Measurements from ENCODE around the gene GPC4. TPM values are rescaled to one million over a fixed set of nuclear protein-coding genes. Genes with fewer than 3 reads are reported as not detected.
A peak's percentile ranks its signal among the peaks of the same experiment; 100 is the strongest.

The GPC4 gene
- total and polyA plus RNA-seq, 4 donors: 12.5 to 32.7 (median 21.9) TPM

DNA sequence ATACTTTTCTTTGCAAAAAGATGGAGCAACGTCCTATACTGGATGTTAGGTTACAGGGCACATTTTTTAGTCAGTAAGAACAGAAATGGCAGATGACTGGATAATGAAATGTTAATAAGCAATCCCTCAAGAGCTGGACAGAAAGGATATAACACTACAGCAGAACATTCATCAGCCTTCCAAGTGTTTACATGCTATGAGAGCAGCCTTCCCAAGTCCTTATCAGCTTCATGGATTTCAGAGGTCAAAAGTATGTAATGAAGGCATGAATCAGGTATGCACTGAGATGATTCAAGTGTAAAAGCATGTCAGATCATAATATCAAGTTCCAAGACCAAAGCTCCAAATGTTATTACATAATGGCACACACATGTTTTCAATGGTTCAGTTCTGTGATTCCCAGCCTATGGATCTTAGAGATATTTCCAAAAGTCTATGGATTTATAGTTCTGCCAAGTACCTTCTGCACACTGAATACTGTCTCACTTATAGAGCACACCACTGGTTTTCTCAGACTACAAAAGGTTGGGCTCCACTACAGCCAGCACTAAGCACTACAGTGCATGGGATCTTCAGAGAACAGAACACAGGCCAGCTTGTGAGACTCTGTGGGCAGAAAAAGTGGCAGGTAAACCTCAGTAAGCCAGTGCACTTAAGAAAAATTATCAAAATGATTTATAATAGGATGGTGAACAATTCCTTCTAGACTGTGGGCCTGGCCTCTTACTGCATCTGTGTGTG lies 49.2 kb downstream of the GPC4 start:
- DNase-seq (no peak), ATAC-seq (ENCODE audit: low FRiP score) (no peak)
- Histone ChIP-seq H3K9me3 (ENCODE audit: control insufficient read depth, low read length) (no peaks in the 10 kb centered on the region), H3K27me3 (ENCODE audit: control insufficient read depth in 1 of 2, insufficient read depth in 2 of 2, low read length in 1 of 2) (no peaks in the 10 kb centered on the region), H3K4me3 (ENCODE audit: low read length in 2 of 2) (no peak overlapping the region), H3K27ac (ENCODE audit: low read depth in 1 of 2, low read length in 2 of 2) (no peak overlapping the region), H3K36me3 (ENCODE audit: control insufficient read depth in 1 of 2, insufficient read depth in 2 of 2, low read length in 1 of 2) (no peaks in the 10 kb centered on the region), H3K4me1 (ENCODE audit: control insufficient read depth in 1 of 2, insufficient read depth in 2 of 2, low read length in 2 of 2) (peaks cover 5 to 6% of the 10 kb centered on the region in 2 donors)
- intact Hi-C loops (cut with DNase I): no loop called here
- WGBS, 2 donors: 1 to 5% methylated on average over 1 of the region's 1 CpG

DNA sequence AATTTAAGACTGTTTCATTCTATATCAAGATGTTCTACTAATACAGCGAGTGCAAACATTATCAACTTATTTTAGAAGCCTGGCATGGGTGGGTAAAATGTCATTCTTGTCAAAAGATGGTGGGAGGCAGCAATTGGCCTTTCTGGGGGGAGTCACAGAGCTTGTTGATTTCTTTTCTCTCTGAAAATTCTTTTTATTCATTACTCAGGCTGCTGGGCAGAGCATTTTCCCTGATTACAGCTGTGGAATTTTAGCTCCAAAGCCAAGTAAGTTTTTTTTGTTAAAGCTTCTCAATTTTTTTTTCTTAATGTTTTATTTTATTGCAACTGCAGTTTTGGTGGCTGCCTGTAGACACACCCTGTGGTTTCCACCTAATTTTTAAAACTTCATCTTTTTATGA lies 50.4 kb downstream of the GPC4 start:
- H3K4me3 ChIP-seq (ENCODE audit: low read length in 2 of 2): no peak overlapping the region
- no peaks in the 10 kb centered on the region for H3K9me3 ChIP-seq (ENCODE audit: control insufficient read depth, low read length)
- ATAC-seq (ENCODE audit: low FRiP score) (no peak), DNase-seq (no peak)
- intact Hi-C loops (cut with DNase I): no loop called here
- H3K36me3 ChIP-seq (ENCODE audit: control insufficient read depth in 1 of 2, insufficient read depth in 2 of 2, low read length in 1 of 2): no peaks in the 10 kb centered on the region
- no peaks in the 10 kb centered on the region for H3K27me3 ChIP-seq (ENCODE audit: control insufficient read depth in 1 of 2, insufficient read depth in 2 of 2, low read length in 1 of 2)
- 9 to 33% methylated on average over 1 of the region's 1 CpG for WGBS, 2 donors
- no peak overlapping the region for H3K27ac ChIP-seq (ENCODE audit: low read depth in 1 of 2, low read length in 2 of 2)
- H3K4me1 ChIP-seq (ENCODE audit: control insufficient read depth in 1 of 2, insufficient read depth in 2 of 2, low read length in 2 of 2): peaks cover 5 to 6% of the 10 kb centered on the region in 2 donors

DNA sequence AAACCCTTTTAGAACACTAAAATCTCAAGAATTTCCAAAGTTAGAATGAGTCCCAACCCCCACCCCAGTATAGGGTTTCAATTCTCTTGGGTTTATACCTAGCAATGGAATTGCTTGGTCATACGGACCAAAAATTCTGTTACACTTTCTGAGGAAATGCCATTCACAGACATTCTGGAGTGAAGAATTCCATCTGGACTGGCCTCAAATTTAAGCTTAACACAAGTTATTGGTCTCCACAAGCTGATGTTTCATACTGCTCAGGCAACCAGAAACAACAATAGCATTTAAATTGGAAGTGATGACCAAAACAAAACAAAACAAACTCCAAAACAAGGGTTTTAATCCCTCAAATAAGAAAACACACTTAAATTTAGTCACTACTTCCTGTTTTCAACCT lies 51.1 kb downstream of the GPC4 start:
- Histone ChIP-seq H3K4me3 (ENCODE audit: low read length in 2 of 2) (no peak overlapping the region), H3K36me3 (ENCODE audit: control insufficient read depth in 1 of 2, insufficient read depth in 2 of 2, low read length in 1 of 2) (no peaks in the 10 kb centered on the region), H3K4me1 (ENCODE audit: control insufficient read depth in 1 of 2, insufficient read depth in 2 of 2, low read length in 2 of 2) (peaks cover 5 to 6% of the 10 kb centered on the region in 2 donors), H3K27ac (ENCODE audit: low read depth in 1 of 2, low read length in 2 of 2) (no peak overlapping the region), H3K9me3 (ENCODE audit: control insufficient read depth, low read length) (no peaks in the 10 kb centered on the region), H3K27me3 (ENCODE audit: control insufficient read depth in 1 of 2, insufficient read depth in 2 of 2, low read length in 1 of 2) (no peaks in the 10 kb centered on the region)
- WGBS, 2 donors: 16 to 19% methylated on average over 1 of the region's 1 CpG
- DNase-seq: no peak
- ATAC-seq (ENCODE audit: low FRiP score): no peak
- intact Hi-C loops (cut with DNase I): no loop called here

DNA sequence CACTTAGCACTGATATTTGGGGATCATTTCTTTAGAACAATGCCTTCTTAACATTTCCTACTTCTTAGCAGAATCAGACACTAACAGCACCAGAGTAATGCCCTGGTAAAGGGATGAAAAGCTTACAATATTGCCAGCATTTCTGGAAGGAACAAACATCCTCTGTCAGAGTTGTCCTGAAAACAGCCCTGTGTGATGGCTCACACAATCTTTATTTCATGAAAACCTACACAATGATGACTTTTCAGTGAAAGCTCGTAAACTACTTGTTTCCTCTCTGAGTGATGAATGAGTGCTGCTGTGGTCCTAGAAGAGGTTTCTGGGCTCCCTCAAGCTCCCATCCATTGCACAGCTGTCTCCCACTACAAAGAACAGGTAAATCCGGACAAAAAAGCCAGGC lies 52.8 kb downstream of the GPC4 start:
- peak overlapping the region in 1 of 2 donors; percentile 51 for H3K27ac ChIP-seq (ENCODE audit: low read depth in 1 of 2, low read length in 2 of 2)
- no peak for ATAC-seq (ENCODE audit: low FRiP score)

DNA sequence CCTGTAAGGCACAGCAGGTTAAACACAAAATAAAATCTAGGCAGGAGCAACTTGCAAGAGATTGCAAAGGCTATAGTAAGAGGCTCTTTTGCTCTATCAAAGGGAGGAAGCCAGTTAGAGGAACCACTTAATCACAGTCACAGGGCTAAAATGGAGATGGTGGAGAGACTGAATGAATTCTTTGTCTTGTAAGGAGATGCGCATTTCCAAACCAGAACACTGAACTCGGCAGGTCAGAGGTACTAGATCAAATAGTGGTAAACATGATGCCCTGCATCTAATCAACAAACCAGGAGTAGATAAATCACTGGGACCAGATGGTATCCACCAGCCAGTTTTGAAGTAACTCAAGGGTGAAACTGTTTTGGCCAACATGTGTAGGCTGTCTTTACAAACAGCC lies 55.8 kb downstream of the GPC4 start:
- H3K4me1 ChIP-seq (ENCODE audit: control insufficient read depth in 1 of 2, insufficient read depth in 2 of 2, low read length in 2 of 2): peaks cover 3 to 7% of the 10 kb centered on the region in 2 donors
- no peak overlapping the region for H3K4me3 ChIP-seq (ENCODE audit: low read length in 2 of 2)
- H3K27me3 ChIP-seq (ENCODE audit: control insufficient read depth in 1 of 2, insufficient read depth in 2 of 2, low read length in 1 of 2): no peaks in the 10 kb centered on the region
- 72 to 96% methylated on average over 2 of the region's 2 CpGs for WGBS, 2 donors
- H3K9me3 ChIP-seq (ENCODE audit: control insufficient read depth, low read length): no peaks in the 10 kb centered on the region
- DNase-seq (no peak), ATAC-seq (ENCODE audit: low FRiP score) (no peak)
- no peak overlapping the region for H3K27ac ChIP-seq (ENCODE audit: low read depth in 1 of 2, low read length in 2 of 2)
- intact Hi-C loops (cut with DNase I): no loop called here
- no peaks in the 10 kb centered on the region for H3K36me3 ChIP-seq (ENCODE audit: control insufficient read depth in 1 of 2, insufficient read depth in 2 of 2, low read length in 1 of 2)

More for the DNA sequence above, 52.8 kb downstream of the GPC4 start:
- H3K27me3 ChIP-seq (ENCODE audit: control insufficient read depth in 1 of 2, insufficient read depth in 2 of 2, low read length in 1 of 2): no peaks in the 10 kb centered on the region
- no peaks in the 10 kb centered on the region for H3K9me3 ChIP-seq (ENCODE audit: control insufficient read depth, low read length)
- intact Hi-C loops (cut with DNase I): no loop called here
- no peak for DNase-seq
- peaks cover 6 to 11% of the 10 kb centered on the region in 2 donors for H3K4me1 ChIP-seq (ENCODE audit: control insufficient read depth in 1 of 2, insufficient read depth in 2 of 2, low read length in 2 of 2)
- WGBS, 2 donors: 64 to 73% methylated on average over 2 of the region's 2 CpGs
- H3K36me3 ChIP-seq (ENCODE audit: control insufficient read depth in 1 of 2, insufficient read depth in 2 of 2, low read length in 1 of 2): no peaks in the 10 kb centered on the region
- H3K4me3 ChIP-seq (ENCODE audit: low read length in 2 of 2): no peak overlapping the region

DNA sequence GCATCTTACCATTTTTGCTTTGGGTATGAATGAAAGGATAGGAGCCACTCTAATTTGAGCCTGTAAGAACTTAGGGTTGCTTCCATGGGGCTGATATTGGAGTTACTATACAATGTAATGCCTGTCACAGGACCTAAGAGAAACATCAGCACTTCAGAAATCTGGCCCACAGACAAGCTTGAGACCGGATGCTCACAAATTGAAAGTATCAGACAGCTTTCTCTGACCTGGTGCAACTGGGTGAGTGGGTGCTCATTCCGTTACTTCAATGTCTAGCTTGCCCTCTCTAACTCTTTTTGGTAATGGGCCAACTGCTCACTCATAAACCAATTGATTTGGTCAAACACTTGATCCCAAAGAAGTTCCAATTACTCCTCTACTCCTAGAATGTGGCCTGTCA lies 62.1 kb downstream of the GPC4 start:
- H3K4me3 ChIP-seq (ENCODE audit: low read length in 2 of 2): no peak overlapping the region

DNA sequence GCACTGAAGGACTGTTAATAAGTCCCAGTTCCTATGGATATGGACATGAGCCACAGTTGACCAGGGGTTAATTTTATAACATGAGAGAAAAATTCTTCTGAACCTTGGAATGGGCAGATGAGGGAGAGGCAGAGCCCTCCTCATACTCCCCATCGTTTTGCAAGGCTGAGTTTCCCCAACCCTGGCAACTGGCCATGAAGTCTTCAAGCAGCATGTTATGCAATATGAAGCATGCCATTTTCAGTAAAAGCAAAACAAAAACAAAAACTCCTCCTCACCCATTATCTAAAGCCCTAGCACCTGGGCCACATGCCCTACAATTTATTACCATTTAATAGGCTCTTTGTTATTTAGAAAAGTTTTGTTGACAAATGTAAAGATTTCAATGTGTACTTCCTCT lies 64.5 kb downstream of the GPC4 start:
- H3K27ac ChIP-seq (ENCODE audit: low read depth in 1 of 2, low read length in 2 of 2): no peak overlapping the region
- ATAC-seq (ENCODE audit: low FRiP score) (no peak), DNase-seq (peak in 1 of 2 donors; percentile 51)
- H3K9me3 ChIP-seq (ENCODE audit: control insufficient read depth, low read length): no peaks in the 10 kb centered on the region
- intact Hi-C loops (cut with DNase I): no loop called here
- H3K27me3 ChIP-seq (ENCODE audit: control insufficient read depth in 1 of 2, insufficient read depth in 2 of 2, low read length in 1 of 2): no peaks in the 10 kb centered on the region
- no peaks in the 10 kb centered on the region for H3K4me1 ChIP-seq (ENCODE audit: control insufficient read depth in 1 of 2, insufficient read depth in 2 of 2, low read length in 2 of 2)
- WGBS, 2 donors: 2 to 3% methylated on average over 1 of the region's 1 CpG
- H3K36me3 ChIP-seq (ENCODE audit: control insufficient read depth in 1 of 2, insufficient read depth in 2 of 2, low read length in 1 of 2): no peaks in the 10 kb centered on the region
- H3K4me3 ChIP-seq (ENCODE audit: low read length in 2 of 2): no peak overlapping the region

More for the DNA sequence above, 62.1 kb downstream of the GPC4 start:
- no peaks in the 10 kb centered on the region for H3K27me3 ChIP-seq (ENCODE audit: control insufficient read depth in 1 of 2, insufficient read depth in 2 of 2, low read length in 1 of 2)
- intact Hi-C loops (cut with DNase I): no loop called here
- no peaks in the 10 kb centered on the region for H3K9me3 ChIP-seq (ENCODE audit: control insufficient read depth, low read length)
- 90 to 97% methylated on average over 2 of the region's 2 CpGs for WGBS, 2 donors
- ATAC-seq (ENCODE audit: low FRiP score) (no peak), DNase-seq (no peak)
- no peaks in the 10 kb centered on the region for H3K4me1 ChIP-seq (ENCODE audit: control insufficient read depth in 1 of 2, insufficient read depth in 2 of 2, low read length in 2 of 2)
- no peak overlapping the region for H3K27ac ChIP-seq (ENCODE audit: low read depth in 1 of 2, low read length in 2 of 2)
- no peaks in the 10 kb centered on the region for H3K36me3 ChIP-seq (ENCODE audit: control insufficient read depth in 1 of 2, insufficient read depth in 2 of 2, low read length in 1 of 2)

DNA sequence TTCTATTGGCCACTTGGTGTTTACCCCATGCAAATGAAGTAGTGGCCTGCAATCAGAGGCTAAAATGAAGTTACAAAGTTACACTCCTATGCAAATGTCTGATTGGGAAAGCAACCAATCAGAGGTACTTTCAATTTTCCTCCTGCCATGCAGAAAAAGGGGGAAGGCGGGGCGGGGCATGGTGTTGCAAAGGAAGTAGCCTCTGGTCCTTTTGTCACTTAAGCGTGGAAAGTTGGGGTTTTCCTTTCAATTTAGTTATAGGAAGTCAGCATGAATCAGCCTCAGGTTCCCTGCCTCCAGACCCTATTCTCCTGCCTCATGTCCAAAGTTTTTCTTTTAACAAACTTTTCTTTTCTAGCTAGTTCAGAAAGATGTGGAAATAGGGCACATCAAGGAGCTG lies 69.3 kb downstream of the GPC4 start:
- intact Hi-C loops (cut with DNase I): no loop called here
- no peaks in the 10 kb centered on the region for H3K4me1 ChIP-seq (ENCODE audit: control insufficient read depth in 1 of 2, insufficient read depth in 2 of 2, low read length in 2 of 2)
- no peak for DNase-seq
- no peak overlapping the region for H3K4me3 ChIP-seq (ENCODE audit: low read length in 2 of 2)
- no peaks in the 10 kb centered on the region for H3K27me3 ChIP-seq (ENCODE audit: control insufficient read depth in 1 of 2, insufficient read depth in 2 of 2, low read length in 1 of 2)
- ATAC-seq (ENCODE audit: low FRiP score): no peak
- H3K27ac ChIP-seq (ENCODE audit: low read depth in 1 of 2, low read length in 2 of 2): no peak overlapping the region
- H3K36me3 ChIP-seq (ENCODE audit: control insufficient read depth in 1 of 2, insufficient read depth in 2 of 2, low read length in 1 of 2): no peaks in the 10 kb centered on the region
- WGBS, 2 donors: 80 to 94% methylated on average over 3 of the region's 3 CpGs
- no peaks in the 10 kb centered on the region for H3K9me3 ChIP-seq (ENCODE audit: control insufficient read depth, low read length)

DNA sequence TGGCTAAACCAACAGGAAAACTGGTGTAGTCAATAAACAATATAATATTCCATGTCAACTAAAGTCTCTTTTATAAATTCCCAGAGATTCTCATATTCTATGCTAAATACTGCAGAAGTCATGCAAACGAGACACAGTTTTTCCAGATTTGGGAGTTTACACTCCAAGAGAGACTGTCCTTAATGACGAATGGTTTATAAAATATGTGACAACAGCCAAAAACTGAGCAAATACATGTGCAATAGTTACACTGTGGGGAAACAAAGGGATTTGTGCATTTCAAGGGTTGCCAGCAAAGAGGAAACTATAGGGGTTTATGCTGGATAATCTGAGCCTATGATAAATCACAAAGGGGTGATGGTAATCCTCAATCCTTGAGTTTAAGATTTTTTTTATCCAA lies 75.7 kb downstream of the GPC4 start:
- WGBS, 2 donors: 7 to 24% methylated on average over 2 of the region's 2 CpGs
- no peaks in the 10 kb centered on the region for H3K27me3 ChIP-seq (ENCODE audit: control insufficient read depth in 1 of 2, insufficient read depth in 2 of 2, low read length in 1 of 2)
- H3K4me3 ChIP-seq (ENCODE audit: low read length in 2 of 2): no peak overlapping the region
- intact Hi-C loops (cut with DNase I): loop anchor here (5.0 to 10.0 kb wide), 2 partner anchors 73 to 315 kb away; no protein-coding TSS in a partner anchor
- no peak overlapping the region for H3K27ac ChIP-seq (ENCODE audit: low read depth in 1 of 2, low read length in 2 of 2)
- H3K4me1 ChIP-seq (ENCODE audit: control insufficient read depth in 1 of 2, insufficient read depth in 2 of 2, low read length in 2 of 2): peaks cover 1 to 6% of the 10 kb centered on the region in 2 donors
- no peak for DNase-seq
- no peak for ATAC-seq (ENCODE audit: low FRiP score)
- no peaks in the 10 kb centered on the region for H3K9me3 ChIP-seq (ENCODE audit: control insufficient read depth, low read length)
- no peaks in the 10 kb centered on the region for H3K36me3 ChIP-seq (ENCODE audit: control insufficient read depth in 1 of 2, insufficient read depth in 2 of 2, low read length in 1 of 2)

Measured in aorta (tissue), 5 donors.